ENCODE measurements around the gene MYMK. TPM values are rescaled to one million over a fixed set of nuclear protein-coding genes. Genes with fewer than 3 reads are reported as not detected.

Gene MYMK
- polyA plus RNA-seq, 3 donors = not detected

DNA sequence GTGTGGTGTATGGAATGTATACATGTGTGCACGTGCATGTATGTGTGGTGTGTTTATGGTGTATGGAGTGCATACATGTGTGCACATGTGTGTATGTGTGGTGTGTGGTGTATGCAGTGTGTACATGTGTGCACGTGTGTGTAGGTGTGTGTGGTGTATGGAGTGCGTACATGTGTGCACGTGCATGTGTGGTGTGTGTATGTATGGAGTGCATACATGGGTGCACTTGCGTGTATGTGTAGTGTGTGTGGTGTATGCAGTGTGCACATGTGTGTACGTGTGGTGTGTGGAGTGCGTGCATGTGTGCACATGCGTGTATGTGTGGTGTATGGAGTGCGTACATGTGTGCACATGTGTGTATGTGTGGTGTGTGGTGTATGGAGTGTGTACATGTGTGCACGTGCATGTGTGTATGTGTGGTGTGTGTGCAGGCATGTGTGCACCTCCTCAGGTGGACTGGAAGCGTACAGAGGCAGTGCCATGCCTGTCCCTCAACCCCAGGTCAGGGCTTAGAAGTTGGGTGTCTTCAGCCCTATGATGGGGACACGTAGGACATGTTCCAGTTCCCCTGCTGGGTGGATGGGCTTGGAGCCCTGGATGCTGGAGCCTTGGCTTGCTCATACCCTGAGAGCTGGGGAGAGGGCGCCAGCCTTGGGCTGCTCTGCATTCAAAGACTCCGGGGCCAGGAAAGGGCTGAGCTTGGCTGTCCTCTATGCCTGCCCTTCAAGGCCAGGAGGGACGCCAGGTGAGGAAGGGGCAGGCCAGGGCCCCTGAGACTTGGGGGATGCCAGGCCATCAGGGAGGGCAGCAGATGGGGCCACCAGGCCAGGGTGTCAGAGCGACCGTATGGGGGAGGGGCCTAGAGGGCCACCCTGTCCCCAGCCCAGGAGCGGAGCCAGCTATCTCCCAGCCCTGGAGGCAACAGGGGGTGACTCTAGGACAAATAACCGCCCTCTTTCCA lies 12.2 kb downstream of the MYMK start:
- no peak overlapping the region for H3K27ac ChIP-seq (ENCODE audit: low read depth, low read length)
- 90 to 93% (median 92%) methylated on average over 19 of the region's 19 CpGs for WGBS, 3 donors

DNA sequence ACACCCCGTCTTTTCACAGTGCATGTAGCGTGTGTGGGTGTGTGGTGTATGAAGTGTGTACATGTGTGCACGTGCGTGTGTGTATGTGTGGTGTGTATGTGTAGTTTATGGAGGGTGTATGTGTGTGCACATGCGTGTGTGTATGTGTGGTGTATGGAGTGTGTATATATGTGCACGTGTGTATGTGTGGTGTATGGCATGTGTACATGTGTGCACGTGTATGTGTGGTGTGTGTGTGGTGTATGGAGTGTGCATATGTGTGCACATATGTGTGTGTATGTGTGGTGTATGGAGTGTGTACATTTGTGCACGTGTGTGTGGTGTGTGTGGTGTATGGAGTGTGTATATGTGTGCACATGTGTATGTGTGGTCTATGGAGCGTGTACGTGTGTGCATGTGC lies 13.2 kb downstream of the MYMK start:
- no peak overlapping the region for H3K27ac ChIP-seq (ENCODE audit: low read depth, low read length)
- WGBS, 3 donors = 88 to 89% (median 89%) methylated on average over 10 of the region's 10 CpGs

DNA sequence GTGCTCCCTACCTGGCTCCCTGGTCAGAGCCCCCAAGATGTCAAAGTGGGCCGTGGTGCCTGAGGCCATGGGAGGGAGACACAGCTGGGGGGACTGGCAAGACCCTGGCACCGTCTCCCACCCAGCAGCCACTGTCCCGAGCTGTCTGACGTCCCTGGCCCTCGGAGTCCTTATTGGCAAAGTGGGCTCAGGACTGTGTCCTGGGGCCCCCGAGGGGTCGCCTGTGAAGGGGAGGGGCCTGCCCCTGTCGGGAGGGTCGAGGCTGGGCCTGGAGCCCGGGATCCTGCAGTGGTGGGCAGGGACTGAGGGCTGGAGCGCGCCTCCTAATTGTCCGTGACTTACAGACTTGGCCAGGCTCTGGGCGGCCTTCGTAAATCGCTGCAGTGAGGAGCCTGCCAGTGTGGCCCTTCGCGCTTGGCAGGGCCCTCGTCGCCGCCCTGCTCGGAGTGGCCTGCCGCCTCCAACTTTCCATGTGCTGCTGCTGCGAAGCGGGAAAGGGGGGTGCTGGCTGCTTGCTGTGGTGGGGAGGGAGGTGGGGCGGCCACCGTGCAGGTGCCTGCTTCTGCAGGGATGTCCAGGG lies 13.7 kb downstream of the MYMK start:
- no peak overlapping the region for H3K27ac ChIP-seq (ENCODE audit: low read depth, low read length)
- 89 to 92% (median 91%) methylated on average over 25 to 27 of the region's 27 CpGs for WGBS, 3 donors

DNA sequence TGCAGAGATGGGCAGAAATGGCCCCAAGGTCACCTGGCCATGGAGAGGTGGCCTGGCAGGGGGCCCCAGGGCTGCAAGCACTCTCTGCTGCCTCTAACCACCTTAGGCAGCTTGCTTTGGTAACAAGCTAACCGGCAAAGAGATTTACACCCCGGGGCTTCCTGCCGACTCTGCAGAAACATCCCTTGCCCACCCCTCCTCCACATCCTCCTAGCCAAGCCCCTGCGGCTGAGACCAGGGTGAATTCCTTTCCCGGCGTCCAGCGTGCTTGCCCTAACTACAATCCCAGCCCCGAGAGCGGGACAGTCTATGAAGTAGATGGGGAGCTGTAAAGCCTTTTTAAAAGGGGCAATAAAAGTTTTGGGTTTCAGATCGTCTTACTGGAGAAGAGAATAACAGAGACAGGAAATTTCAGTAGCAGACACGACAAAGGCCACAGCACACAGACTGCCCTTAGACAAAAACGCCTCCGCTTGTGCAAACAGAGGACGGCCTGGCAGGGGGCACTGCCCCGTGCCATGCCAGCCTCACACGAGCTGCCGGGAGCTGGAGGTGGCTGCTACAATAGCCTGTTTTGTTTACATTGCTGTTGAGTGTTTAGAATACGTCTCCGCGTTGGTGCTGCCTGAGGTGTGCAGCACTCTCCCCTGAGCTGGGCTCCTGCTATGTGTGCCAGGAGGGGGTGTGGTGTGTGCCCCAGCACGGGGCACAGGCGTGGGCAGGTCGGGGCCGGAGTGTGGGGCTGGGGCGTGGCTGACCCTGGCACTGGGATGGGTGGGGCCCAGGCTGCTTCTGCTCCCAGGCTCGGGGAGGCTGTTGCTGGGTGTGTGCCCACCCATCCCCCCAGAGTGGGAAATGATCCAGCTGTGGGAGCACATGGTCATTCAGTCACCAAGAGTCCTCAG lies 15.3 kb downstream of the MYMK start:
- WGBS, 3 donors = 5 to 14% (median 14%) methylated on average over 26 of the region's 26 CpGs
- H3K27ac ChIP-seq (ENCODE audit: low read depth, low read length) = no peak overlapping the region

DNA sequence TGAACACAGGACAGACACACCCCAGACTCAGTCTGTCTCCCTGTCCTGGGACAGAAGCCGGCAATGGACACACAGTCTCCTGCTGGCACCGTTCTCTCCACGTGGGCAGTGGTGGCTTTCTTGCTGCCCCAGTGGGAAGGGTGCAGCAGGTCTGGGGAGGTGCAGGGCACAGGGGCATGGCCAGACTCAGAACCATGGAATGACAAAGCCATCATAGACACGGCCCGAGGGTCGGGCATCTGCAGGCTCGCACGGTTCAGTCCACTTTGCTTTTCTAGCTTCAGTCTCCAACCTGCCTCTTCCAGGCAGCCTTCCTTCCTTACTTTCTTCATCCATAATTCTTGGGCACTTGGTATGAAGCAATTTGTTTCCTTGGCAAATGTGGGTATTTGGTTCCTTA lies 16.7 kb downstream of the MYMK start:
- H3K27ac ChIP-seq (ENCODE audit: low read depth, low read length) = no peak overlapping the region
- WGBS, 3 donors = 89 to 95% (median 89%) methylated on average over 4 to 8 of the region's 8 CpGs

DNA sequence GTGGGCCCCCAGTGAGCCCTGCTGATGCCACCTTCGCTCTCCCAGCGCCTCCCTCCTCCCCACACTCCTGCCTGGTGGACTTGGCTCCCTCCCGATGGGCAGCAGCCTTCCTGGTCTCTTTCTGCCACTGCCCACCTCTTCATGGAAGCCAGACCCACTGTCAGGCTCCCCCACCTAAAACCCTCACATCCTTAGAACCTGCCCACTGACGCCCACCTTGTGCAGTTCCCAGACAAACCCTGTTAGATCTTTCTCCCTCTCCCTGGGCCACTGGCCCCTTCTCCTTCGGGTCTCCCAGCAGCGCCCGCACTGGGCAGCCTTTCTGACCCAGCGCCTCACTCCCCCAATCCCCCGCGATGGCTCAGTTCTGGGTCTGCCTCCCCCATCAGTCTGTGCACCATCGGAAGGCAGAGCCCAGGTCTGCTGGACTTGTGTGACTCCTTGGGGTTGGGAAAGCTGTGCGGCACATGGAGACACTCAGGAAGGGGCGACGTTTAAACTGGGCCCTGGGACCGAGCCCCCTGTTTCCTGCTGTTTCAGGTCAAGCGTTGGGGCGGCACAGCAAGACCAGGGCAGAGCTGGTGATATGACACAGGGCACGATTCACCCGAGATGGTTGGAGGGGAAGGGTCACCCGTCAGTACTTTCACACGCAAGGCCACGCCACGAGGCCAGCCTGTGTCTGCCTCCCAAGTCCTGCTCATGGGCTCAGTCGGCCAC lies 17.4 kb downstream of the MYMK start:
- WGBS, 3 donors = 88 to 95% (median 93%) methylated on average over 23 to 24 of the region's 24 CpGs
- no peak overlapping the region for H3K27ac ChIP-seq (ENCODE audit: low read depth, low read length)

DNA sequence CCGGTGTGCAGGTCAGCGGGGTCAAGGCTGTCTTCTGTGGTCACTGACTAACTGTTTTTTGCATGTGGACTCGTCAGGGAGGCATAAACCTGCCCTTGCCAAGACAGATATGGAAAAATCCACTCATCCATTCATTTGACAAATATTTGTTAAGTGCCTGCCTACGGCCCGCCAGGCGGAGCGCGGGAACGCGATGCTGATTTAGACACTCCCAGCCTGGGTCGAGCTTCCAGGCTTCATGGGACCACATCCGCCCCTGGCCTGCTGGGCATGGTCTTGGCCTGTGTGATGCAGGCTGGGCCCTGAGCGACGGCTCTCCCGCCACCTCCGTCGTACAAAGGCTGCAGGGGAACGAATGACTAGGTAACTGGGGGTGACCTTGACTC lies 18.1 kb downstream of the MYMK start:
- 37 to 61% (median 52%) methylated on average over 18 of the region's 18 CpGs for WGBS, 3 donors
- no peak overlapping the region for H3K27ac ChIP-seq (ENCODE audit: low read depth, low read length)

DNA sequence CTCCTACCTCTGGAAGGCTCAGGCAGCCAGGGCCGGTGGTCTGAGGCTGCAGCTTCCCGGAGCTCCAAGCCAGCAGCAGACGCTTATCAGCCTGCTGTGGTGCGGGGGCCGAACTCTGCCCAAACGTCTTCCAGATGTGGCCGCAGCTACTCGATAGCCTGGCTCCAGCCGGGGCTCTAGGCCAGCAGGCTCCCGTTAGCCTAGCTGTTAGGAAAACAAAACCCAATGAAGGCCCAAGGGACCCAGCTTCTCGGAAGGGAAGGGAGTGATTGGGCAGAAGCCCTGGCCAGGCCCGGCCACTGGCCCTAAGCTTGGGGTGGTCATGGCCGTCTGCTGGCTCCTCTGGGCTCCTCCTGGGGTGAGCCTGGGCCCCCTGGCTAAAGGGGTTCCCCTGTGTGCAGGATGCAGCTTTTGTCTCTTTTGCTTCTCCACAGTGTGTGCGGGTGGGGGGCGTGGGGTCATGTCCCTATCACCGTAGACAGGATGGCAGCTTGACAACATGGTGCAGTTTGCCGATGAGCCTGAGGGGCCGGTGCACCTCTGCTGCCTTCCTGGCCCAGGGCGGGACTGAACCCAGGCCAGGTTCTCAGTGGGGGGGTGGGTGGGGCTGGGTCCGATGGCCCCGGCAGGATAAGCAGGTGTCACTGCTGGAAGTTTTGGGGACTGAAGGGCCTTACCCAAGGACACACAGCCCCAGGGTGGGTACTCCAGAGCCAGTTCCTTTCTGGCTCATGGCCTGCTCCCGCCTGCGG lies 18.7 kb downstream of the MYMK start:
- no peak overlapping the region for H3K27ac ChIP-seq (ENCODE audit: low read depth, low read length)
- 44 to 68% (median 55%) methylated on average over 22 to 23 of the region's 23 CpGs for WGBS, 3 donors

DNA sequence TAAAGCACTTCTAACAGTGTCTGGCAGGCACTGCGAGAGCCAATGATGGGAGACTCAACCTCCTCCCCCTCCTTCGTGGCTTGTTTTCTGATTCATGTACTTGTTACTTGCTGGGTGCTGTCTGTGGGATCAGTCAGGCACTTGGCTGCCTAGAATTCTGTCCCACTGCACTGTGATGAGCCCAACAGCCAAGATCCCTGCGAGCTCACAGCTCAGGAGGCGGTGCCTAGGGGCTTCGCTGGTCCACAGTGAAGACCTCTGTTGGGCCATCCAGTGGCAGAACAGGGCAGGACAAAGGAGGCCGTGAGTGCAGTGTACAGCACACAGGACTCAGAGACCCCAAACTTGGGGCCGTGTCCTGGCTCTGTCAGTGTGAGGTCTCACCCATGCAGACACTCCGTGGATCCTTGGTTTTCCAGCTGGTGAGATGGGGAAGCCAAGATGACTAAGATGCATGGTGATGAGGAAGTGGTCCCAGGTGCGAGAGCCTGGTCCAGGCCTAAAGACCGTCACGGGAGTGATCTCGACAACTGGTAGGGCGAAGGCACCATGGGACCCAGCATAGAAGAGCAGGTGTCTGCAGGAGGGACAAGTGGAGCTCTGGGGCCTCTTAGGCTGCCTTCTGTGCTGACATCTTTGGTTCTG lies 19.5 kb downstream of the MYMK start:
- no peak overlapping the region for H3K27ac ChIP-seq (ENCODE audit: low read depth, low read length)
- WGBS, 3 donors = 81 to 94% (median 86%) methylated on average over 13 of the region's 13 CpGs

DNA sequence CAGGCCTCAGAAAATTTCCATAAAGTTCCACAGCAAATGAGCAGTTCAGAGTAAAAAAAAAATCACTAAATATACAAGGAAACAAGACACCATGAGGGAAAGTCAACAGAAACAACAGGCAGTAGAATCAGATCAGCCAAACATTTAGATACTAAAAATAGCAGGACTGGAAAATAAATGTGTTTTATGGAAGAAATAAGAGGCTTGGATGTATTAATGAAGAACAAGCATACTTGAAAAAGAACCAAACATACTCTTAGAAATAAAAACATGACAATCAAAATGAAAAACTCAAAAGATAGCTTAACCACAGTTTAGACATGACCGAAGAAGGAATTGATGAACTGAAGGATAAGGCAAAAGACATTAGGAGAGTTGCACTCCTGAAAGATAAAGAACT lies 22.6 kb downstream of the MYMK start:
- 93 to 97% (median 97%) methylated on average over 1 of the region's 1 CpG for WGBS, 3 donors
- H3K27ac ChIP-seq (ENCODE audit: low read depth, low read length) = no peak overlapping the region

DNA sequence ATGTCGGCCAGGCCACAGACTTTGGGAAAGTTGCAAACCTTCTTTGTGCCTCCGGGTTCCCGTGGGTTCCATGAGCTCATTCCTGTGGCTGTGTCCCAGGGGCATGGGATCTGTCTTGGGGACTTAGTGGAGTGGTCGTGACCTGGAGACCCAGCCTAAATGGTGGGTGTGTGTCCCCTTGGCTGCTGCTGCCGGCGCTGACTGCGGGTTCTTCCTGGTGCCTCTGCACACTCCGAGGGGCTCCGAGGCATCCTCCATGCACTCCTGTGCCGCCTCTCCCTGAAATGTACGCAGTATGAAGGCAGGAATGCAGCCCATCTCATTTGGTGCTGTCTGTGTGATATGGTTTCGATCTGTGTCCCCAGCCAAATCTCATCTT lies 24.9 kb downstream of the MYMK start:
- H3K27ac ChIP-seq (ENCODE audit: low read depth, low read length) = no peak overlapping the region
- 70 to 83% (median 80%) methylated on average over 12 of the region's 12 CpGs for WGBS, 3 donors

DNA sequence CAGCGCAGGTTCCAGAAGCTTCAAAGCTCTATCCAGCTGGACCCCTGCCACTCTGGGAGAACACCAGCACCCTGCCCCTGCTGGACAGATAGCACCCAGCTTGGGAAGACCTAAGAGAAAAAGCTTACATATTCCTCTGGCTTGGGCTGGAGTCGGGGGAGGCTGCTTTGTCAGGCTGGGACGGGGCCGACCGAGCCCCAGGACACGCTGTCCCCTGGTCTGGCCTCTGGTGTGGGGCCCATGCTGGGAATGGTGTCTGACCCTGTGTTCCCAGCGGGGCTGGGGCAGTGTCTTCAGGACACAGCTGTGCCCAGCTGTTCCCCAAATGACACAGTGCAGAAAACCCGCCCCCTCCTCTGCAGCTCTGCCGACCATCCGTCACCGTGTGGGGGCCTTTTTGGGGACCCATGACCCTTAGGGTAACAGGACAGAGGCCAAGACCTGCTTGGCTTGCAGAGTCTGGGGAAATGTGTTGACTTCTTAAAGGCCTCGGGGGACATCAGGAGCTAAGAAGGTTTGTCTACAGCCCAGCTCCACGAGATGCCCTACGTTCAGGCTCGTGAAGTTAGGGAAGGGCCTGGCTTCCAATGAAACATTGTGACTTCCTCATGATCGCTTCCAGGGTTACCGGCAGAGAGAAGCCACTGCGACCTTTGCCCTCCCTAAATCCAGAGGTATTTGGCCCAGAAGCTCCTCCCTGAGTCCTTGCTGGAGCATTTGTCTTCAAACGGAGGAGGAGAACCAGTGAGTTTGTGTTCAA lies 25.4 kb downstream of the MYMK start:
- 69 to 74% (median 70%) methylated on average over 19 of the region's 19 CpGs for WGBS, 3 donors
- H3K27ac ChIP-seq (ENCODE audit: low read depth, low read length) = no peak overlapping the region

DNA sequence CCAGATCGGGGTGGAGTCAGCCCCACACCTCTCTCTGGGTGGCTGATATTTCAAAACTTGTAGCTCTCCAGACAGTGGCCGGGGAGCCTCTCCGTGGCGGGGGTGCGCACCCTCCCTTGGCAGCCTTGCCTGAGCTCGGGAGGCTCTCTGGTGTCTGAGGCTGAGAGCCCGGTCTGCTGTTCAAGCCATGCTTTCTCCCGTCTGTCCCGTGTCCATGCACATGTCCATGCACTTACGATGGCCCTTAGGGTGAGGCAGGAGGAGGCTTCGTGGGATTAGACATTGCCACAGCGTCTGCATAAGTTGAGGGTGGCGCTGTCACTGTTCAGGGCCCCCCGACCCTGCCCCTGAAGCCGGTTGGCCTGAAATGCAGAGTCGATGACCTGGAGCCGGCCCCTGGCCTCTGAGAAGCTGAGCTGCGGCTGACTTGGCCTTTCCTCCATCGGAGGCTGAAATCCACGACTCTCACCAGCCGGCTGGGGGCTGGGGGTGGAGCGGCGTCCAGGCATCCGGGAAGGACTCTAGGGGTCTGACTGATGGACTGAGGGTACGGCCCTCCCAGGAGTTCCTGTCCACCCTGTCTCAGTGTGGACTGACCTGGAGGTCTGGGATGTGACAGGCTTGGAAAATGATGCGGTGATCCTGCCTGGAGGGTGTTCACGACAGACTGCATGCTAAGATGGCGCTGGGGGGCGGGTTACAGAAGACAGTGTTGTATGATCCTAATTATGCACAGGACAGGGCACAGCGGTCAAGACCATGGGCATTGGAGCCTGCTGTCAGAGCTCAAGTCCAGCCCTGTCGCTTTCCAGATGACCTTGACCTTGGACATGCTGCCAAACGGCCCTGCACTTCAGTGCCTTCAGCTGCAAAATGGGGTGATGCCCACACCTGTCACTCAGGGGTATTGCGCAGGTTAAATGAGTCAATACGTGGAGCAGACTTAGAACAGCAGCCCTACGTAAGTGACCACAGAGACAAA lies 27.6 kb downstream of the MYMK start:
- WGBS, 3 donors = 64 to 72% (median 69%) methylated on average over 35 of the region's 35 CpGs
- H3K27ac ChIP-seq (ENCODE audit: low read depth, low read length) = no peak overlapping the region

DNA sequence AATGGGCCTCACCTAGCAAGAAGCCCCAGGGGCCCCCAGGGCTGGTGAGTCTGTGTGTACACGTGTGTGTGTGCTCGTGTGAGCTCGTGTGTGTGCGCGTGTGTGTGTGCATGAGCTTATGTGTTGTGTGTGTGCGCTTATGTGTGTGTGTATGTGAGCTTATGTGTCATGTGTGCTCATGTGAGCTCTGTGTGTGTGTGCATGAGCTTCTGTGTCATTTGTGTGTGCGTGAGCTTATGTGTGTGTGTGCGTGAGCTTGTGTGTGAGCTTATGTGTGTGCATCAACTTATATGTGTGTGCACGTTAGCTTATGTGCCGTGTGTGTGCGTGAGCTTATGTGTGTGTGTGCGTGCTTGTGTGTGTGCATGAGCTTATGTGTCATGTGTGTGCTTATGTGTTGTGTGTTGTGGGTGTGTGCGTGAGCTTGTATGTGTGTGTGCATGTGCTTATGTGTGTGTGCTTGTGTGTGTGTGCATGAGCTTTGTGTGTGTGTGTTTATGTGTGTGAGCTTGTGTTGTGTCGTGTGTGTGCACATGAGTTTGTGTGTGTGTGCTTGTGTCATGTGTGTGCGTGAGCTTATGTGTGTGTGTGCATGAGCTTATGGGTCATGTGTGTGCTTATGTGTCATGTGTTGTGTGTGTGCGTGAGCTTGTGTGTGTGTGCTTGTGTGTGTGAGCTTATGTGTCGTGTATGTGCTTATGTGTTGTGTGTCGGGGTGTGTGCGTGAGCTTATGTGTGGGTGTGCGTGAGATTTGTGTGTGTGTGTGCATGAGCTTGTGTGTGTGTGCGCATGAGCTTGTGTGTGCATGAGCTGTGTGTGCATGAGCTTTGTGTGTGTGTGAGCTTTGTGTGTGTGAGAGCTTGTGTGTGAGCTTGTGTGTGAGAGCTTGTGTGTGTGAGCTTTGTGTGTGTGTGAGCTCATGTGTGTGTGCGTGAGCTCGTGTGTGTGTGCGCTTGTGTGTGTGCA lies 29.1 kb downstream of the MYMK start:
- WGBS, 3 donors = 90 to 94% (median 91%) methylated on average over 24 of the region's 24 CpGs
- H3K27ac ChIP-seq (ENCODE audit: low read depth, low read length) = no peak overlapping the region
